Measurements from ENCODE around the gene GLG1.
A peak's percentile ranks its signal among the peaks of the same experiment; 100 is the strongest.
"Not testable (repeated sequence)": the region's sequence is repeated elsewhere in the genome, so short reads cannot be mapped to it uniquely, and the experiment has no call there.

Gene GLG1

DNA sequence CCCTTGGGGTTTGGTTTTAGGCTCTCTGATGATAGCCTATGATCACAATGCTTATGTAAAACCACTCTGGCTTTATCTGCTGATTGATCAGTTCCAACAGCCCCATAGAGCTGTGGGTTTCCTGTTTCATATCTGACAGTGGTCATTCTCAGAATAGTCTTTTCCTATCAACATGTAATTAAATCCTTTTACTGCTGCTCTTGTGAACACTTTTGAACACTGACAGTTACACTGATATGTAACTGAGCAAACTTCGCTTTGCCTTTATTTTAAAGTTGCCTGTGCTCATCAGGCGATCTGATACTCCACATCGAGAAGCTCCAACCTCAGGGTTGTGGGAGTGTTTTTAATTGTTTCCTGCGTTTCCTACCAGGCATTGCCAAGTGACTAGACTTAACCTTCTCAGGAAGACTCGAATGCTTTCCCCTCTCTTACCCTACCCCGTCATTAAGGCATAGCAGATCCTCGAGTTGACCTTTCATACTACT, 168.4 kb downstream of the GLG1 start:
- peak; percentile 58 to 85 for ATAC-seq

GRCh38 chr16:74431516-74431915, 175.4 kb downstream of the GLG1 start:
- no peak for ATAC-seq

- peak; percentile 51 to 70 for ATAC-seq
Observed at GRCh38 chr16:74430036-74430712, 176.7 kb downstream of the GLG1 start.

DNA sequence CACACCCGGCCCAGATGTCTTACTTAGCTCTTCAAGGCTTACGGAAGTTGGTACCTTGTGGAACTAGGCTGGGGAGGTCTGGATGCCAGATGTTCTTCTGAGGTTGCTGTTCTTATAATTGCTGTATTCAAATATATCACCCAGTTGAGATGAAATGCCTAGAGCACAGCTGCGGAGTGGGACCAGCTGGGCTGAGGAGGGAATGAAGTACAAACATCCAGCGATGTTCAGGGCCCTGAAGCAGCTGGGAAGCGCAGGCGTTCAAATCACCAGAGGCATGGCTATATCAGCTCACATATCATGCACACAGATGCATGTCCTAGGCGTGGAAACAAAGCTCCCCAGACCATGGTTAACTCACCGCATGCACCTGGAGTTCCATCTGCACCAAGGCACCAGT, 178.4 kb downstream of the GLG1 start:
- not testable (repeated sequence) for ATAC-seq

- ATAC-seq = not testable (repeated sequence)
Observed at GRCh38 chr16:74425751-74426150, 181.2 kb downstream of the GLG1 start.

- ATAC-seq = not testable (repeated sequence)
Observed at GRCh38 chr16:74423721-74424120, 183.2 kb downstream of the GLG1 start.

DNA sequence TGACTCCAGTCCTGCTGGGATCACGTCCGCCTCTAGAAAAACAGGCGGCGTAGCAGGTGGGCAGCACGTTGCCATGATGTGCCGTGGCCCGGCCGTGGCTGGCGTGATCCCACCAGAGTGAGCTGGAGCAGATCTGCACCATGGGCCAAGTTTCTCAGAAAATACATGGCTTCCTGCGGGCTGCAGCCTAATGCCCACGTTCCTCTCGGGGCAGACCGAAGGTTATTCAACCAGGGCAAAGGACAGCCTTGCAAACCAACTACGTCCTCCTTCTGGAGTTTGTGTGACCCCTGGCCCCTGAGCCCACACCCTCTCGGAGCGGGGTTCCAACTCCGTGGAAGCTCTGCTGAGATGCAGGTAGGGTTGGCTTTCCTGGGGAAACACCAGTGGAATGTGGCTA, 184.8 kb downstream of the GLG1 start:
- ATAC-seq = not testable (repeated sequence)

GRCh38 chr16:74421482-74421785, 185.5 kb downstream of the GLG1 start:
- ATAC-seq = not testable (repeated sequence)

DNA sequence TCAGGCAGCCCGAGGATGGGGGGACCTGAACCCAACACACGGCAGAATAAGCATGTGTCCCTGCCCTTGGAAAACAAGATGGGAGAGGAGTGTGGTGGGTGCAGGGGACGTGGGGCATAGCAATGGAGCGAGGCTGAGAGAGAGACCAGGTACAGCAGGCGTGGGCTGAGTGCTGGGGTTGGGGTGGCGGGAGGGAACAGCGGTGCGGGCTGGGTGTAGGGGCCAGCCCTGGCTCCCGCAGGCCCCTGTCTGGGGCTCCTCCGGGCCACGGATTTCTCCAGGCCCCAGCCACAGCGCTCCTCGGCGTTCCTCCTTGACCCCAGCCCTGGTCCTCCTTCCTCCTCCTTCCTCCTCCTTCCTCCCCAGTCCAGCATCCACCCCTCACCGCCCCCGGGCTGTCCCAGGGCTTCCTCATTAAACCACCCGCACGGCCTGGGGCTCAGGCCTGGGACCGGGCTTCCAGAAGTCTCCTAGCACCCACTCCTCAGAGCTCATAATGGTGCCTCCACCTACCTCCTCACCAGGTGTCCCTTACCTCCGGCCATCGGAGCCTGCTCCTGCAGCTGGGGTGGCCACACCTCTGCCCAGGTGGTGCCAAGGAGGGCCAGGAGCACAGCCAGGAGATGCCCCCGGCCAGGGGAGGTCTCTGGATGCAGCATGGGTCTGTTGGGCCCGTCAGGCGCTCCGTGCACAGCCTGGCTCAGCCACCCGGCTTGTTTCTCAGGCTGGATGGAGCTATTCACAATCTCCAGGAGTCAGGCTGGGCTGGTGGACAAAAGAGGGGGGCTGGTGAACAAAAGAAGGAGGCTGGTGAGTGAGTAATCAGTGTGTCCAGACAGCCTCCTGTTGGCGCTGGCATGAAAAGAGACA, 186.1 kb downstream of the GLG1 start, which contains the start of gene CLEC18B:
CLEC18B (minus strand) TSS at position 867 of the 870 bp plus-strand sequence; CDS start at position 659, 208 bp downstream.
- ATAC-seq = not testable (repeated sequence)

GRCh38 chr16:74419811-74420210, 187.1 kb downstream of the GLG1 start:
- not testable (repeated sequence) for ATAC-seq

DNA sequence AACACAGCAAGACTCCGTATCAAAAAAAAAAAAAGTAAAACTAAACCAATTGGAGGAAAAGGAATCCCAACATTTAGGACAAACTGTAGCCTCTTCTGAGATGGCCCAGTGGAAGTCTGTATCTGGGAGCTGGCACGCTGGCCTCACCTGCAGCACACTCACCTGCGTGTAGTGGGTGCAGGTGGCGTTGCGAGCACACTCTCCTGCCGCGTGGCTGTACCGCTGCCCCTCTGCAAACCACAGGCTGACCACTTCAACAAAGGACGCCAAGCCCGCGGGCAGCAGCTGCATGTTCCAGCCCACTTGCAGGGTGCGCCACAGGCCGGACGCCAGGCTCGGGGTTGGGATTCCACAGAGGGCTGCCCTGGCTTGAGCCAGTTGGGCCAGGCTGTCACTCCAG, 189.0 kb downstream of the GLG1 start:
- not testable (repeated sequence) for ATAC-seq

- ATAC-seq = not testable (repeated sequence)
Observed at GRCh38 chr16:74413920-74414319, 193.0 kb downstream of the GLG1 start.

- not testable (repeated sequence) for ATAC-seq
Observed at GRCh38 chr16:74413485-74413884, 193.4 kb downstream of the GLG1 start.

DNA sequence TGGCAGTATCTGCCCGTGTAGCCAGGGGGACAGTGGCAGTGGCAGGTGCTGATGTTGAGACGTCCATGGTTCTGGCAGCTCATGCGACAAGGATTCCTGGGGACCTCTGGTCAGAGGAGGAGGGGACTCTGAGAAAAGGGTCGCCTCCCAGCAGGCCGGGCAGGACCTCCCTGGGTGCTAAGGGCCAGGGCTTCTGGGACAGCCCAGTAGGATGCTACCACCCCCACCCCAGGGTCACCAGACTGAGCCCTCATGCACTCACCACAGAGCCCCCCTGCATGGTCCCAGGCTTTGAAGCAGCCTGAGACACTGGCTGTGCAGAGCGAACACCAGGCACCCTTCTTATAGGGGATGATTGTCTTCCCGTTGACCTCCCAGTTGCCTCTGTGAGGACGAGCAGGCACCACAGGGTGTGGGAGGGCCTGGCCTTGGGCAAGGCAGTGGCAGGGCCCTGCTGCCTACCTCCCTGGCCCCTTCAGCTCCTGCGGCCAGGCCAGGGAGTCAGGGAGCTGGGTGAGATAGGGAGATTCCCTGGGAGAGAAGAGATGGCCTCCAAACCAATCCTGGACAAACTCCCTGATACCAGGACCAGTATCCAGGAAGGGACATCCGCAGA, 194.0 kb downstream of the GLG1 start:
- not testable (repeated sequence) for ATAC-seq

GRCh38 chr16:74412138-74412774, 194.7 kb downstream of the GLG1 start:
- ATAC-seq = not testable (repeated sequence)

- ATAC-seq = not testable (repeated sequence)
Observed at GRCh38 chr16:74410981-74411380, 195.9 kb downstream of the GLG1 start.

GRCh38 chr16:74410057-74410957, 196.6 kb downstream of the GLG1 start:
- not testable (repeated sequence) for ATAC-seq

DNA sequence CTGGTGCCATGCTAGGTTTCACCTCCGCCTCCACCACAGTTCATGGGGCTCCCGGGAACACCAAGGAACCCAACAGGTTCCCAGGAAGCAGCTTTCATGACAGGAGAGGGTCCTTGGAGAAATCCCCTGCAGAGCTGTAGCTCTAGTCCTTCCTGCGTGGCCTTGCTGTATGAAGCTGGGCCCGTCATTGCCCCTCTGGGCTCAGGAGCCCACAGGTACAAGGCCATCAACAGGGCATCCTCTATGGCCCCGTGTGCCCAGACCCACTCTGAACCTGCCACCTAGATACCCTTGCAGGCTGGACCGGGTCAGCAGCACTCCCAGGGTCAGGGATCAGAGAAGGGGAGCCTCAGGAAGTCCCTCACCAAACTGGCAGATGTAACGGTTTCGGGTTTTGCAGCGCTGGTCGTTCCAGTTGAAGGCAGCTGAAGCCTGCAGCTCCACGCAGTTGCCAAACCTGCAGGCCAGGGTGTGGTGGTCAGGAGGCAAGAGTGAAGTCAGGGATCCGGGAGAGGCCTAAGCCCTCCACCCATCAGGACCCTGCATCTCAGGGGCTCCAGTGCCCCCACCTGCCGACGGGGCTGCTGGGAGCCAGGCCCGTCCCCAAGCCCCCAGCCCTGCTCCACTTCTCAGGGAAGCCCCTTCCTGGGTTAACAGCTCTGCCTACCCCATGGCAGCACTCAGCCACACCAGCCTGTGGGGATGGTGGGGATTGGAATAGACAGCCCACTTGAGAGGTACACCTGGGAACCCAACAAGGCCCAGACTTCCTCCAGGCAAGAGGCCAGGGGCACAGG, 197.5 kb downstream of the GLG1 start:
- ATAC-seq = not testable (repeated sequence)

- not testable (repeated sequence) for ATAC-seq
Observed at GRCh38 chr16:74407362-74407705, 199.6 kb downstream of the GLG1 start.

GRCh38 chr16:74406600-74407361, 200.1 kb downstream of the GLG1 start:
- ATAC-seq = not testable (repeated sequence)

Data from activated CD4-positive, CD25-positive, alpha-beta regulatory T cell treated with anti-CD3 and anti-CD28 coated beads, Interleukin-2, amount 50 U/mL, for 24 hours (primary cell).